ENCODE measurements around the gene CST8.

CST8 gene

DNA sequence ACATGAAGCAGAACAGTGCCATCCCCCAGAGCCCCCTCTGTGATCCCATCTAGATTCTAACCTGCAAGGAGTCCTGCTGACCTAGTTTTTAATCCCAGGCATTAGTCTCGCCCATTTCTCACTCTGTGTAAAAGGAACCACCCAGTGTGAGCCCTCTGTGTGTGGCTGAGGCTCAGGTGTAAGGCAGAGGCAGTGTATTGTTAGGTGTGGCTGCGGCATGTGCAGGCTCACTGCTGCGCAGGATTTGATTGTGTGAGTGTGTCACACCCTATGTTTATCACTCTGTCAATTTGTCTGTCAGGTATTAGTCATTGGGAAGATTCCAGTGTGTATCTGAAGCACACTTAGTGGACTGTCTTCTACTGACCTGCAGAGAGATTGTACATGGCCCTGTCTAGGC lies 13.7 kb upstream of the CST8 start:
- no peak overlapping the region for H3K4me3 ChIP-seq (ENCODE audit: low read depth, low read length)
- TF ChIP-seq POLR2A (IDR thresholded peaks at IDR 0.05; ENCODE audit: extremely low read depth, insufficient read length): no peak
- no peak for TF ChIP-seq MYC (IDR thresholded peaks at IDR 0.05; ENCODE audit: low read depth, low read length)
- TF ChIP-seq, protein P1, sequence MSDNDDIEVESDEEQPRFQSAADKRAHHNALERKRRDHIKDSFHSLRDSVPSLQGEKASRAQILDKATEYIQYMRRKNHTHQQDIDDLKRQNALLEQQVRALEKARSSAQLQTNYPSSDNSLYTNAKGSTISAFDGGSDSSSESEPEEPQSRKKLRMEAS (IDR thresholded peaks at IDR 0.05; ENCODE audit: low read depth, low read length): no peak
- TF ChIP-seq, protein P2, sequence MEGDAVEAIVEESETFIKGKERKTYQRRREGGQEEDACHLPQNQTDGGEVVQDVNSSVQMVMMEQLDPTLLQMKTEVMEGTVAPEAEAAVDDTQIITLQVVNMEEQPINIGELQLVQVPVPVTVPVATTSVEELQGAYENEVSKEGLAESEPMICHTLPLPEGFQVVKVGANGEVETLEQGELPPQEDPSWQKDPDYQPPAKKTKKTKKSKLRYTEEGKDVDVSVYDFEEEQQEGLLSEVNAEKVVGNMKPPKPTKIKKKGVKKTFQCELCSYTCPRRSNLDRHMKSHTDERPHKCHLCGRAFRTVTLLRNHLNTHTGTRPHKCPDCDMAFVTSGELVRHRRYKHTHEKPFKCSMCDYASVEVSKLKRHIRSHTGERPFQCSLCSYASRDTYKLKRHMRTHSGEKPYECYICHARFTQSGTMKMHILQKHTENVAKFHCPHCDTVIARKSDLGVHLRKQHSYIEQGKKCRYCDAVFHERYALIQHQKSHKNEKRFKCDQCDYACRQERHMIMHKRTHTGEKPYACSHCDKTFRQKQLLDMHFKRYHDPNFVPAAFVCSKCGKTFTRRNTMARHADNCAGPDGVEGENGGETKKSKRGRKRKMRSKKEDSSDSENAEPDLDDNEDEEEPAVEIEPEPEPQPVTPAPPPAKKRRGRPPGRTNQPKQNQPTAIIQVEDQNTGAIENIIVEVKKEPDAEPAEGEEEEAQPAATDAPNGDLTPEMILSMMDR (IDR thresholded peaks at IDR 0.05; ENCODE audit: low read depth, low read length): no peak
- no peak for DNase-seq (ENCODE audit: low read depth)

DNA sequence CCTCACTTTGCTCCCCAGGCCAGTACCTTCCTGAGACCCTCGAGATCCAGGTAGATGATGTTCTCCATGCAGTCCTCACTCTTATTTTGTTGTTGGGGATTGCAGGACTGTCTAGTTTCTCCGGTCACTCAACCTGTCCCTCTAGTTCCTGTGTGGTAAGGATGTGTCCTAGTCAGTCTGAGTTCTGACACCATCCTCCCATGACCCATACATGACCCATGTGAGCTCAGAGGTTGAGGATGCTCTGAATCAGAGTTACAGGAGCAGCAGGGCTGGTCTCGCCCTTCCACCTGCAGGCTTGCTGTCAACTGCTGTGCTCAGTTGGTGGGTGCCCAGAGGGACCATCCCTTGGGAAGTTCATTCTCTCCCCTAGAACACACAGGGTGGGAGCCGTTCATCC lies 11.9 kb upstream of the CST8 start:
- TF ChIP-seq POLR2A (IDR thresholded peaks at IDR 0.05; ENCODE audit: extremely low read depth, insufficient read length): no peak
- TF ChIP-seq, protein P2 (IDR thresholded peaks at IDR 0.05; ENCODE audit: low read depth, low read length): no peak
- H3K4me3 ChIP-seq (ENCODE audit: low read depth, low read length): no peak overlapping the region
- DNase-seq (ENCODE audit: low read depth): no peak

DNA sequence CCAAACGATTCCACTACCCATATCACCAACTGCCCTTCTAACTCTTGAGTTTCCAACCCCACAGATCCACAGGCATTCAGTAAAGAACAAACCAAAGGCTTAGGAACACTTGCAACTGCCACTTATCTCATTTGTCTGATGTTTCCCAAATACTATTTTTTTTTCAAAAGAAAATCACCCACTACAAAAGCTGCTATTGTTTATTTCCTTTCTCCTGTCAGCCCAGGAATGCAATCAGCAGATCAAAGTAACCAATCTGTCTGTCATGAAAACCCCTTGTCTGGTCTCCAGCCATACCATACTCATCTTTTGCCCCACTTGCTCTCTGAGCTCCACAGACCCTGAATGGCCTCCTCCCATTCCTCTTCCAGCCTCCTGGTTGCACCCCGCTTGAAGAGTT lies 8.8 kb upstream of the CST8 start:
- no peak for DNase-seq (ENCODE audit: low read depth)
- TF ChIP-seq POLR2A (IDR thresholded peaks at IDR 0.05; ENCODE audit: extremely low read depth, insufficient read length): no peak
- TF ChIP-seq, protein P2 (IDR thresholded peaks at IDR 0.05; ENCODE audit: low read depth, low read length): no peak
- TF ChIP-seq MYC (IDR thresholded peaks at IDR 0.05; ENCODE audit: low read depth, low read length): no peak
- TF ChIP-seq, protein P1 (IDR thresholded peaks at IDR 0.05; ENCODE audit: low read depth, low read length): no peak
- no peak overlapping the region for H3K4me3 ChIP-seq (ENCODE audit: low read depth, low read length)

DNA sequence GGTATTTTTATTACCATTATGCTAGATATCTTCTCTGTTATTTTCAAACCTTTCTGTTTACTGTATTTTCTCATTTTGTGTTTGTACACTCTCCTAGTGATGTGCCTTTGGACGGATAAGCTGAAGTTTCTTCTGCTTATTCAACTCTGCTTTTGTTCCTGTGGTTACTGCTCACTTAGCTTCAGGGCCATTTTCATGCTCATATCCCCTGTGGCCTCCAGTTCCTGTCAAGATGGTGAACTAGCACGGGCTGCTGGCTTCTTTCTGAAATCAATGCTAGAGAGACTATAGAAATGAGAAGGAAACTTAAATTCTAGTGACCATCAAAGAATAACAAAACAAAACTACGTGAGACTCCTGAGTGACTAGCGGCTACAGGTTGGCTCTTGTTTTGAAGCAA lies 6.8 kb upstream of the CST8 start:
- TF ChIP-seq, protein P1 (IDR thresholded peaks at IDR 0.05; ENCODE audit: low read depth, low read length): no peak
- no peak for TF ChIP-seq POLR2A (IDR thresholded peaks at IDR 0.05; ENCODE audit: extremely low read depth, insufficient read length)
- TF ChIP-seq, protein P2 (IDR thresholded peaks at IDR 0.05; ENCODE audit: low read depth, low read length): no peak
- TF ChIP-seq MYC (IDR thresholded peaks at IDR 0.05; ENCODE audit: low read depth, low read length): no peak
- DNase-seq (ENCODE audit: low read depth): no peak
- no peak overlapping the region for H3K4me3 ChIP-seq (ENCODE audit: low read depth, low read length)

DNA sequence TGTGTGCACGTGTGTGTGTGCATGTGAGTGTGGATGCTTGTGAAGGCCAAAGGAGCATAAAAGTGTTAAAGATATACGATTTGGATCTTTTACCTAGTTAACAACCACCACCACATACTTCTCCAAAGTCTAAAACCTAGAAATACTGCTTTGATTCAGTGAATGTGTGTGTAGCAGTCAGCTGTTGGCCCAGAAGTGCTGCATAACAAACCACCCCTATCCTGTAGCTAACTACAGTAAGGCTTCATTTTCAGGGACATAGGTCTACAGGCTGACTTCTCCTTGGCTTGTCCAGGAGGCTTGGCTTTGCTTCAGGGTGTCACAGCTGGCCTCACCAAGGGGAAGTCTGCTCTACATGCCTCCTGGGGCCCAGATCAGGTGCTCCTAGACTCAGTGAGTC lies 2.4 kb upstream of the CST8 start:
- TF ChIP-seq, protein P2 (IDR thresholded peaks at IDR 0.05; ENCODE audit: low read depth, low read length): no peak
- TF ChIP-seq, protein P1 (IDR thresholded peaks at IDR 0.05; ENCODE audit: low read depth, low read length): no peak
- H3K4me3 ChIP-seq (ENCODE audit: low read depth, low read length): no peak overlapping the region
- DNase-seq (ENCODE audit: low read depth): no peak

DNA sequence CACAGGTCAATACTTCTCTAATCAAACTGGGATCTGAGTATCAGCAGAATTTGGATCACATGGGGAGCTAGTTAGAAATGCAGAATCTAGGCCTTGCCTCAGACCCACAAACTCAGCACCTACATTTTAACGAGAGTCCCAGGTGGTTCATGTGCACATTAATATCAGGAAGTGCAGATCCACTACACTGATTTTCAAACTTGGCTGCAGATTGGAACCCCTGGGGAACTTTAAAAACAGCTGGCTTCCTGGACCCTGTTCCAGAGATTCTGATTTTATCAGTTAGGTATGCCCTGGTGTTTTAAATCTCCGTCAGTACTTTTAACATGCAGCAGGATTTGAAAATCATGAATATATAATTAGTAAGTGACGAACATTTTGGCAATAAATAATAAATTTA lies 1.9 kb upstream of the CST8 start:
- TF ChIP-seq, protein P2 (IDR thresholded peaks at IDR 0.05; ENCODE audit: low read depth, low read length): no peak
- TF ChIP-seq MYC (IDR thresholded peaks at IDR 0.05; ENCODE audit: low read depth, low read length): no peak
- TF ChIP-seq POLR2A (IDR thresholded peaks at IDR 0.05; ENCODE audit: extremely low read depth, insufficient read length): no peak
- TF ChIP-seq, protein P1 (IDR thresholded peaks at IDR 0.05; ENCODE audit: low read depth, low read length): no peak
- no peak for DNase-seq (ENCODE audit: low read depth)
- H3K4me3 ChIP-seq (ENCODE audit: low read depth, low read length): no peak overlapping the region

All from NB4 (cell line).